Activated CD4-positive, alpha-beta memory T cell treated with anti-CD3 and anti-CD28 coated beads, Interleukin-2, amount 10 ng/mL, durations not matched to agents 7 days and 5 days (primary cell): ENCODE data around the gene PTPRC. TPM values are rescaled to one million over a fixed set of nuclear protein-coding genes. Genes with fewer than 3 reads are reported as not detected.

ENCODE experiments used
- total RNA-seq, 2 experiments: library from RNA; stranded (reverse); gene quantifications; one replicate each; pipeline ENCODE4 v1.2.3, GENCODE V29; 2021

PTPRC gene
- total RNA-seq, 2 experiments from 2014 or later = 724 to 731 TPM

Other genes starting within 250 kb of the PTPRC start
- gene ATP6V1G3, start 98.4 kb upstream of the PTPRC start, total RNA-seq = not detected